Measurements from ENCODE around the gene DCUN1D1.

DCUN1D1 gene

GRCh38 chr3:182935803-182936202, 44.5 kb downstream of the DCUN1D1 start:
- DNase-seq, result no peak

DNA sequence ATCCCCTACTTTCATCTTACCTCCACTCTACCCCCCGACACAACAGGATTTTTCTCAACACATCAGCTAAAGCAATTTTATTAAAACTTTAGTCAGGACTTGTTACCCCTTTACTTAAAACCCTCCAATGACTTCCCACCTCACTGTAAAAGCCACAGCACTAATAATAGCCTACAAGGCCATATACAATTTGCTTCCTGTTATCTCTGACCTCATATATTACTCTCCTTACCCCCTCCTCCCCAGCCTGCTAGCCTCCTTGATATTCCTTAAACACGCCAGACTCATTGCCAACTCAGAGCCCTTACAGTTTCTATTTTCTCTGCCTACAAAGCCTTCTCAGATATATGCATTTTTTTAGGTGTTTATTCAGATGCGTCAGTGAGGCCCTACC, 54.4 kb downstream of the DCUN1D1 start:
- DNase-seq, result no peak

DNA sequence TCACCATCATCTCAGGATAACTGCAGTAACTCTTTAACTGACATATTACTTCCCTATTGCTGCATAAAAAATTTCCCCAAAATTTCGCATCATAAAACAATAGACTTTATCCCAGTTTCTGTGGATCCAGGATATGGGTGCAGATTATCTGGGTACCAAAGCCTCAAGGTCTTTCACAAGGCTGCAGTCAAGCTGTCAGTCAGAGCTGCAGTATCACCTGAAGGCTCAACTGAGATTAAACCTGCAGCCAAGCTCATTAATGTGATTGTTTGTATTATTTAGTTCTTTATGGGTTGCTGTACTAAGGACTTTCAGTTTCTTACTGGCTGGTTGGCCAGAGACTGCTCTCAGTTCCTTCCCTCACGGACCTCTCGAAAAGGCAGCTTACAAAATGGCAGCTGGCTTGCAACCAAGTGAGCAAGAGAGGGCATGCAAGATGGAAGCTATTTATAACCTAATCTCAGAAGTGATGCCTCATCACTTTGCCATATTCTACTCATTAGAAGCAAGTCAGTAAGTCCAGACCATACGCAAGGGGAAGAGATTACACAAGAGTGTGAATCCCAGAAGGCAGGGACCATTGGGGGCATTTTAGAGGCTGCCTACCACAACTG, 54.9 kb downstream of the DCUN1D1 start:
- no peak for DNase-seq

DNA sequence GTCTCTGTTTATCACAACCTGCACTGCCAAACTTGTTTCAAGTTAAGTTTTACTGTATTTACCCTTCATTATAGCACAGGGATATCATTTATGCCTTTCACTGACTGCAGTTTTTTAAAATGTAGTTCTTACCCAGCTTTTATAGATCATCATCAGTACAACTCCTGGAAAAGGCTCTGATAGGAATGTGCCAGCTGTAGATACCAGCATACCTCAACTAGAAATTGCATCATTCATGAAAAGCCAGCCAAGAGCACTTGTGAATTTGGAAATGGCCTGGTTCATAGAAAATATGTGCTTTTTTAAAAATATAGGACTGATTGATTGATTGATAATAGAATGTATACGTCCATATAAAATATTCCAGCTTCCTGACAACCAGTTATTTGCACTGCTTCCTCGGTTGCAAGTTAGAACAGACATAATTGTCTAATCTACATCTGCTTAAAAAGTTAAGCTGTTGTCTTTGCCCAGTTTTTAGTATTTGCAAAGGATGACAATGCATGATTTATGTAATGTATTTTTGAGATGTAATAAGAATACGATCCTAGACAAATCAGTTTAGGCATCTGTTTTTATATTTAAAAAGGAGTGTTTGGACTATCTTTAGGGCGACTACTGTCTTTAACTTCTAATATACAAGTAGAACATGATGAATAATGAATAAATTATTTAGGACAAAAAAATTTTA, 58.5 kb downstream of the DCUN1D1 start:
- no peak for DNase-seq

DNA sequence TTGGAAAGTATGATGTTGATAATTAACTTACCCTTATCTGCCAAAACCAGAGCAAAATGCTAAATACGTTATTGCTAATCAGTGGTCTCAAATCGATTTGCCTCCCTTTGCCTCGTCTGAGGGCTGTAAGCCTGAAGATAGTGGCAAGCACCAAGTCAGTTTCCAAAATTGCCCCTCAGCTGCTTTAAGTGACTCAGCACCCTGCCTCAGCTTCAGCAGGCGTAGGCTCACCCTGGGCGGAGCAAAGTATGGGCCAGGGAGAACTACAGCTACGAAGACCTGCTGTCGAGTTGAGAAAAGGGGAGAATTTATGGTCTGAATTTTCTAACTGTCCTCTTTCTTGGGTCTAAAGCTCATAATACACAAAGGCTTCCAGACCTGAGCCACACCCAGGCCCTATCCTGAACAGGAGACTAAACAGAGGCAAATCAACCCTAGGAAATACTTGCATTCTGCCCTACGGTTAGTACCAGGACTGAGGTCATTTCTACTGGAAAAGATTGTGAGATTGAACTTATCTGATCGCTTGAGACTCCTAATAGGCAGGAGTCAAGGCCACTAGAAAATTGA, 59.7 kb downstream of the DCUN1D1 start:
- no peak for DNase-seq

DNA sequence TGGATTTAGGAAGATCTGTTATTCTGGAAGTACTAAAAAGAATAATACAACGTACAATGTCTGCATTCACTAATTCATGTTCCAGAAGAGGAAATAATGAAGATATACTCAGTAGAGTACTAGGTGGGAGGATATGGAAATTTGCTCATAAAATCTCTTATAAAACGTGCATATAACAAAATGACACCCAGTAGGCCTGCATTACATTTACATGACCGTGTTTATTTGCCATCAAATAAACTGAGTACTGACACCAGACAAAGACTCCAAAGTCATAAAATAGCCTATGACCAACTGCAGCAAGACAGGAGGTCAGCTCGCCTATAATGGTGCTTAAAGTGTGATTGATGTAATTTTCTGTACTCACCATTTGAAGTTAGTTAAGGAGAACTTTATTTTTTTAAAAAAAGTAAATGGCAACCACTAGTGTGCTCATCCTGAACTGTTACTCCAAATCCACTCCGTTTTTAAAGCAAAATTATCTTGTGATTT, 60.4 kb downstream of the DCUN1D1 start:
- no peak for DNase-seq

DNA sequence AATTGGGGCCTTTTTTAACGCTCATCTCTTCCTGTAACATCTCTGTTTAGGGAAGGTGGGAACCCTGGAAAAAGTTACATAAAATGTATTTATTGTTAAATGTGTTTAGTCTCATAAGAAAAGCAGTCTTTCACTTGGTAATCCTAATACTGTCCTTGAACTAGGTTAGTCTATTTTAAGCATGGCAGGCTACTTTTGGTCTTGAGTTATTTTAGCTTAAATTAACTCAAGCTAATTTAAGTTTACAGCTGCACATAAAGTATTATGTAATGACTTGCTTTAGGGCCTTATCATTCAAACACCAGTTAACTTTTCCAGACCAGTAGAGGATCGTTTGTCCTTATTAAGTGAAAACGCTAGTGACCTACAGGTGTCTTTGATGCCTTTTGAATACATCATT, 63.2 kb downstream of the DCUN1D1 start:
- no peak for DNase-seq

GRCh38 chr3:182914341-182914740, 66.0 kb downstream of the DCUN1D1 start:
- no peak for DNase-seq

DNA sequence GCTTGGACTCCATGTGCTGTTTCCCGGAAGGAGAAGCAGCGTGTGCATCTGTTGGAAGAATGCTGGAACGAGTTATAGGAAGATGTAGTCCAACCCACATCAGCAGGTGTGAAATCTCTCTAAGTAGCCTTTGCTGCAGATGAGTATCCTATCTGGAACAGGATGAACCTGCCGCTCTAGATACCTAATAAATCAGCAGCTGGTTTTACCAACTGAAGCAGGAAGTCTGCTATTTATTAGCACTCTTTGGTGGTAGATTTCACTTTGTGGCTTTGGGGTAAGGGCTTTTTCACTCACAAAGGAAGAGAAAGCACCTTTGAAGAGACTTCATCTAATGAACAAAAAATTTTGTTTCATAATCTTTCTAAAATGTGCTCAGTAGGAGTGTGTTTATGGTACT, 66.4 kb downstream of the DCUN1D1 start:
- no peak for DNase-seq

DNA sequence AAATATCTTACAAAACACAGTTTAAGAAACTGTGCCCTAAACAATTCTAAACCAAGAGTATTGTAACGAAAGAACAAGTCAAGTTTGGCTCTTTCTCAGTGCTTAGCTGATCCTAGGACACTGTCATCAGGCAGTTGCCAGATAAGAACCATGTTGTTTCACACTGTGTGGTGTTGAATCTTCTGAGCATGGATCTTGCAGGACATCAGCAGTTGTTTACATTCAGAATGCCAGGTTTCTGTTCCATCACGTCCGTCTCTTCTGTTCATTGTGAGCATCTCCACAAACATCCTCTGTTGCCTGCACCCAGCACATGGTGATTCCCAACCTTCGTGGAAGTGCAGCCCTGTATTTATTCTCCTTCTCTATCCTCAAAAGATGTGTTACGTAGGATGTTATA, 67.9 kb downstream of the DCUN1D1 start:
- DNase-seq, result no peak

- DNase-seq, result no peak
Observed at GRCh38 chr3:182911782-182912111, 68.6 kb downstream of the DCUN1D1 start.

- no peak for DNase-seq
Observed at GRCh38 chr3:182910936-182911781, 69.2 kb downstream of the DCUN1D1 start.

DNA sequence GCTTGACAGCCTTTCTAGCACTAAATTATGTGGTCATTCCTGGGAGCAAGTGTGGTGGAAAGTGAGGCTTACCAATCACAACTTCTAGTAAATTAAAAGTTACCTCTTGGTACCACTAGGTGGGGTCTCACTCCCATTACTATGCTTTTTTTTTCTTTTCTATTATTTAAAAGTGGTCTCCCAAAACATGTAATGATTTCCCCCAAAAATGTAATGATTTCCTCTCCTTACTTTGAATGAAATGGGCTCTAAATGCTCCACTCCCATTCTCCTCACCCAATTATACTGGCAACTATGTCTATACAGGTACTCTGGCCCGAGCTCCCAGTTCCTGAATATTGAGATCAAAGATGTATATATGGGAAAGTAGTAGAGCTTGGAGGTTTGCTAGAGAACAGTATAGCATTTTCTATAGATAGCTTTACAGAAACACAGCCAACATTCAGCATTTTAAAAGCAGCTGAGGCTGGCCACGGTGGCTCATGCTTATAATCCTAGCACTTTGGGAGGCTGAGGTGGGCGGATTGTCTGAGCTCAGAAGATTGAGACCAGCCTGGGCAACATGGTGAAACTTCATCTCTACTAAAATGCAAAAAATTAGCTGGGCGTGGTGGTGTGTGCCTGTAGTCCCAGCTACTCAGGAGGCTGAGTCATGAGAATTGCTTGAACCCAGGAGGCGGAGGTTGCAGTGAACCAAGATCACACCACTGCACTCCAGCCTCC, 70.9 kb downstream of the DCUN1D1 start:
- DNase-seq, result no peak

DNA sequence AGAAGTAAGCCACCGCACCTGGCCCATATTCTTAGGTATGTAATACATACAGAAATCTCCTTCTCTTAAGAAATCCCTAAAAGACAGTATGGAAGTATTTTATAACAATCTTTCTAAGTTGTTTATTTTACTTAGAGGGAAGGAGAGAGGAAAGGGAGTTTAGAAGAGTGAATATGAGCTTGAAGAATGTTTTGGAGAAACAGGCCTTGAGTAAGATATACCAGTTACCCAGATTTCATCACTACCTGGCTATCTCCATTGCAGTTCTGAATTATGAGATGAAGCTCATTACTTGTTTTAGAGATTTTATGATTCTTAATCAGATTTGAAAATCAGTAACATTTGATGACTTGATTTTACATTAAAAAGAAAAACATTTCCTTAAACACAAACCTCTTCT, 71.9 kb downstream of the DCUN1D1 start:
- DNase-seq, result no peak

GRCh38 chr3:182906036-182906435, 74.3 kb downstream of the DCUN1D1 start:
- DNase-seq, result no peak

GRCh38 chr3:182905623-182906022, 74.7 kb downstream of the DCUN1D1 start:
- DNase-seq, result no peak

DNA sequence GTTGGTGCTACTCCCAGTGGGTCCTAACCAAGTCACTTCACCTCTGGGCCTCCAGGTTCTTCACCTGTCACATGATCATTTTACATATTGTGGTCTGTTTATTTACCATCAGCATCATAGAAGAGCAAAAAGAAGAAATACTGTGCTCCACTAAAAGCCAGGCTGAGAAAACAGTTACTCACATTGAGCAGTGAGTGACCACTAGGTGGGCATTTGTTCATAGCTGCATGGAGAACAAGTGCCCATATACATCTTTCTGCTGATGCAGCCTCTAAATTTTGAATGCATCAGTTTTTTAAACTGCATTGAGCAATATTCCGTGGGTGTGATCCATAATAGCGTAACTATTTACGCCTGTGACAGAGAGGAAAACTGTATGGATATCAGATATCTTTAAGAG, 76.2 kb downstream of the DCUN1D1 start:
- DNase-seq, result no peak

GRCh38 chr3:182902236-182902635, 78.1 kb downstream of the DCUN1D1 start:
- no peak for DNase-seq

DNA sequence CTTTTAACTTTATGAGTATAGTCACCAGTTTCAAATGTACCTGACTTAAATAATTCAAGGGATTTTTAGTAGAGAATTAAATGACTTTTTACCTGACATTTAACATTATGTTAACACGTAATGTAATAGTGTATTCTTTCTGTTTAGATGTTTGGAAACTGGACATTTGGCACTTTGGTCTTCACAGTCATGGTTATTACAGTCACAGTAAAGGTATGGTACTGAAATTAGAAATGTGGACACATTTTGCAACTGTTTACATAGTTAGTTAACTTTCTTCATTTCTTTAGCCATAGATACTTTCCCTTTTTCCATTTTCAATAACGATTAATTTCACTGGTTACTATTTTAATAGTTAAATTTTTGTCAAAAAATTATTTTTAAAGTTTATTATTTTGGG, 83.8 kb downstream of the DCUN1D1 start:
- DNase-seq, result no peak

GRCh38 chr3:182895513-182896112, 84.7 kb downstream of the DCUN1D1 start:
- no peak for DNase-seq

- DNase-seq, result no peak
Observed at GRCh38 chr3:182892226-182892625, 88.1 kb downstream of the DCUN1D1 start.

- no peak for DNase-seq
Observed at GRCh38 chr3:182891364-182891763, 89.0 kb downstream of the DCUN1D1 start.
